GM23338 (cell line): ENCODE measurements around the gene SERPINE2. TPM values are rescaled to one million over a fixed set of nuclear protein-coding genes. Genes with fewer than 3 reads are reported as not detected.

Experiments used
- ATAC-seq: fragments of 200-7000 bp; cut with Tn5 transposase; 3 replicates; pipeline ENCODE4 v1.9.1; 2020
- DNase-seq: peaks from one replicate; pipeline ENCODE4 v3.0.0-alpha.2; 2015; ENCODE audit warnings: low spot score
- H2AFZ ChIP-seq: fragments of 200-600 bp; sonication (generic); 2 replicates; pipeline ENCODE4 v1.8.0; 2016; ENCODE audit warnings: antibody characterized with exemption, mild to moderate bottlenecking, moderate library complexity
- H3F3A ChIP-seq: fragments of 200-600 bp; sonication (generic); replicated peaks from 2 replicates; pipeline ENCODE4 v1.8.0; 2017; ENCODE audit warnings: antibody characterized with exemption, mixed run types, low read depth
- H3K27ac ChIP-seq: fragments of 200-600 bp; sonication (generic); 2 replicates; pipeline ENCODE4 v1.6.1; 2016; ENCODE audit warnings: low read depth
- H3K27me3 ChIP-seq: fragments of 200-600 bp; sonication (generic); 2 replicates; pipeline ENCODE4 v1.8.0; 2016; ENCODE audit warnings: mild to moderate bottlenecking, mixed run types, moderate library complexity; ENCODE audit not compliant: insufficient read depth
- H3K36me3 ChIP-seq: fragments of 200-600 bp; sonication (generic); 2 replicates; pipeline ENCODE4 v1.8.0; 2016; ENCODE audit warnings: mild to moderate bottlenecking; ENCODE audit not compliant: insufficient read depth
- H3K4me1 ChIP-seq: fragments of 200-600 bp; sonication (generic); 2 replicates; pipeline ENCODE4 v1.8.0; 2016; ENCODE audit warnings: mild to moderate bottlenecking, moderate library complexity; ENCODE audit not compliant: insufficient read depth
- H3K4me2 ChIP-seq: fragments of 200-600 bp; sonication (generic); 2 replicates; pipeline ENCODE4 v1.7.1; 2017; ENCODE audit warnings: mixed run types
- H3K4me3 ChIP-seq: fragments of 200-600 bp; sonication (generic); 2 replicates; pipeline ENCODE4 v1.6.1; 2016; ENCODE audit warnings: mixed run types
- H3K79me2 ChIP-seq: fragments of 200-600 bp; sonication (generic); replicated peaks from 2 replicates; pipeline ENCODE4 v1.8.0; 2017; ENCODE audit warnings: mild to moderate bottlenecking; ENCODE audit not compliant: insufficient read depth
- H3K9me2 ChIP-seq: fragments of 200-600 bp; sonication (generic); 2 replicates; pipeline ENCODE4 v1.8.0; 2017; ENCODE audit not compliant: insufficient read depth
- H4K20me1 ChIP-seq: fragments of 200-600 bp; sonication (generic); replicated peaks from 2 replicates; pipeline ENCODE4 v1.8.0; 2017; ENCODE audit warnings: mild to moderate bottlenecking; ENCODE audit not compliant: insufficient read depth
- H3K27ac Mint-ChIP-seq: 2 replicates; pipeline ENCODE4 v1.8.0; 2020; ENCODE audit warnings: inconsistent platforms, mild to moderate bottlenecking, moderate library complexity, mixed read lengths
- H3K27me3 Mint-ChIP-seq: 3 replicates; pipeline ENCODE4 v1.8.0; 2022; ENCODE audit warnings: low read depth, mild to moderate bottlenecking, moderate library complexity, mixed read lengths, inconsistent platforms; ENCODE audit not compliant: insufficient read depth, poor library complexity
- H3K36me3 Mint-ChIP-seq: 3 replicates; pipeline ENCODE4 v1.8.0; 2021; ENCODE audit warnings: low read depth, mild to moderate bottlenecking, inconsistent platforms, moderate library complexity, mixed read lengths
- H3K4me1 Mint-ChIP-seq: 3 replicates; pipeline ENCODE4 v1.8.0; 2020; ENCODE audit warnings: mild to moderate bottlenecking, inconsistent platforms, mixed read lengths
- H3K4me3 Mint-ChIP-seq: 3 replicates; pipeline ENCODE4 v1.8.0; 2021; ENCODE audit warnings: moderate library complexity, mild to moderate bottlenecking, inconsistent platforms, mixed read lengths
- H3K9me3 Mint-ChIP-seq: 3 replicates; pipeline ENCODE4 v1.8.0; 2020; ENCODE audit warnings: moderate library complexity, mild to moderate bottlenecking, inconsistent platforms, mixed read lengths
- EZH2 ChIP-seq: fragments of 200-600 bp; sonication (generic); IDR thresholded peaks from one replicate; pipeline ENCODE4 v1.8.0; 2017; ENCODE audit warnings: antibody characterized with exemption, mild to moderate bottlenecking, low read depth; ENCODE audit not compliant: unreplicated experiment
- polyA plus RNA-seq: library from polyadenylated mRNA; unstranded; fragments of >200 nt; fragmentation: Nextera tagmentation; extraction: Ambion mirVana; gene quantifications from 2 replicates; pipeline ENCODE4 v1.2.1, GENCODE V29; 2016
- total RNA-seq: library from RNA; depleted of rRNA; stranded (reverse); fragments of >200 nt; shearing (Covaris generic); gene quantifications from 2 replicates; pipeline ENCODE4 v1.2.3, GENCODE V29; 2014
- TF ChIP-seq, protein P1 (sequence below): fragments of 250-450 bp; sonication (Bioruptor Pico); IDR thresholded peaks from 2 replicates; pipeline ENCODE4 v1.5.0; 2020; ENCODE audit warnings: mild to moderate bottlenecking, moderate library complexity
- TF ChIP-seq, protein P2 (sequence below), 2 experiments: fragments of 200-600 bp in 1 of 2; sonication (generic) in 1 of 2; conservative IDR thresholded peaks; 2 replicates each; pipeline versions ENCODE4 v1.5.1 to v1.6.1; 2016 to 2017; ENCODE audit warnings: antibody characterized with exemption in 2 of 2, low read depth in 2 of 2, mild to moderate bottlenecking in 2 of 2, moderate library complexity in 1 of 2

SERPINE2 gene
- total and polyA plus RNA-seq, 2 experiments from 2014 or later = 38.6 to 44.2 TPM

DNA sequence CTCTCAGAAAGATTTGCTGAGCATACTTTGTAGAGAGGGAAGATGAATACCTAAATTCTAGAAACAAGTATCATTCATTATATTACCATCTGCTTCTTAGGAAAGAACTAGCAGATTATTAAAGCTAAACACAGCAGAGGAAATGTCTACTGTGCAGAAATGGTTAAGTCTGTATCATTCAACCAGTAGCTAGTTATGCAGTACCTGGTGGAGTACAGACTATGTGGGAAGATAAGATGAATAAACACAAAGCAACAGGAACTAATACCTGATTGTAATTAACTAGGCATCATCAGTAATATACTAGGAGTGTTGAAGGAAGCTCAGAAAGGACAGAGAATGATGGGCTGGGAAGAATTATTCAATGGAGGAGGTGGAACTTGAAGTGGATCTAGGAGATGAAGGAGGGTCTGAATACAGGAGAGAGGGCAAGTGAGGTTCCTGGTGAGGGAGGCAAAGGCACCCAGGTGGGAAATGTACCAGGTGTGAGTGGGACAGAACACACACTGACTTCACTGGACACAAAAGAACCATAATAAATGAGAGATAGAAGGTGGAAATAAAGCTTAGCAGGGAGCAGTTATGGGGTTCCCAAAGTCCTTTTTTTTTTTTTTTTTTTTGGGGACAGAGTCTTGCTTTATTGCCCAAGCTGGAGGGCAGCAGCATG is 103.5 kb downstream of the SERPINE2 start (continued):
- TF ChIP-seq, protein P1, sequence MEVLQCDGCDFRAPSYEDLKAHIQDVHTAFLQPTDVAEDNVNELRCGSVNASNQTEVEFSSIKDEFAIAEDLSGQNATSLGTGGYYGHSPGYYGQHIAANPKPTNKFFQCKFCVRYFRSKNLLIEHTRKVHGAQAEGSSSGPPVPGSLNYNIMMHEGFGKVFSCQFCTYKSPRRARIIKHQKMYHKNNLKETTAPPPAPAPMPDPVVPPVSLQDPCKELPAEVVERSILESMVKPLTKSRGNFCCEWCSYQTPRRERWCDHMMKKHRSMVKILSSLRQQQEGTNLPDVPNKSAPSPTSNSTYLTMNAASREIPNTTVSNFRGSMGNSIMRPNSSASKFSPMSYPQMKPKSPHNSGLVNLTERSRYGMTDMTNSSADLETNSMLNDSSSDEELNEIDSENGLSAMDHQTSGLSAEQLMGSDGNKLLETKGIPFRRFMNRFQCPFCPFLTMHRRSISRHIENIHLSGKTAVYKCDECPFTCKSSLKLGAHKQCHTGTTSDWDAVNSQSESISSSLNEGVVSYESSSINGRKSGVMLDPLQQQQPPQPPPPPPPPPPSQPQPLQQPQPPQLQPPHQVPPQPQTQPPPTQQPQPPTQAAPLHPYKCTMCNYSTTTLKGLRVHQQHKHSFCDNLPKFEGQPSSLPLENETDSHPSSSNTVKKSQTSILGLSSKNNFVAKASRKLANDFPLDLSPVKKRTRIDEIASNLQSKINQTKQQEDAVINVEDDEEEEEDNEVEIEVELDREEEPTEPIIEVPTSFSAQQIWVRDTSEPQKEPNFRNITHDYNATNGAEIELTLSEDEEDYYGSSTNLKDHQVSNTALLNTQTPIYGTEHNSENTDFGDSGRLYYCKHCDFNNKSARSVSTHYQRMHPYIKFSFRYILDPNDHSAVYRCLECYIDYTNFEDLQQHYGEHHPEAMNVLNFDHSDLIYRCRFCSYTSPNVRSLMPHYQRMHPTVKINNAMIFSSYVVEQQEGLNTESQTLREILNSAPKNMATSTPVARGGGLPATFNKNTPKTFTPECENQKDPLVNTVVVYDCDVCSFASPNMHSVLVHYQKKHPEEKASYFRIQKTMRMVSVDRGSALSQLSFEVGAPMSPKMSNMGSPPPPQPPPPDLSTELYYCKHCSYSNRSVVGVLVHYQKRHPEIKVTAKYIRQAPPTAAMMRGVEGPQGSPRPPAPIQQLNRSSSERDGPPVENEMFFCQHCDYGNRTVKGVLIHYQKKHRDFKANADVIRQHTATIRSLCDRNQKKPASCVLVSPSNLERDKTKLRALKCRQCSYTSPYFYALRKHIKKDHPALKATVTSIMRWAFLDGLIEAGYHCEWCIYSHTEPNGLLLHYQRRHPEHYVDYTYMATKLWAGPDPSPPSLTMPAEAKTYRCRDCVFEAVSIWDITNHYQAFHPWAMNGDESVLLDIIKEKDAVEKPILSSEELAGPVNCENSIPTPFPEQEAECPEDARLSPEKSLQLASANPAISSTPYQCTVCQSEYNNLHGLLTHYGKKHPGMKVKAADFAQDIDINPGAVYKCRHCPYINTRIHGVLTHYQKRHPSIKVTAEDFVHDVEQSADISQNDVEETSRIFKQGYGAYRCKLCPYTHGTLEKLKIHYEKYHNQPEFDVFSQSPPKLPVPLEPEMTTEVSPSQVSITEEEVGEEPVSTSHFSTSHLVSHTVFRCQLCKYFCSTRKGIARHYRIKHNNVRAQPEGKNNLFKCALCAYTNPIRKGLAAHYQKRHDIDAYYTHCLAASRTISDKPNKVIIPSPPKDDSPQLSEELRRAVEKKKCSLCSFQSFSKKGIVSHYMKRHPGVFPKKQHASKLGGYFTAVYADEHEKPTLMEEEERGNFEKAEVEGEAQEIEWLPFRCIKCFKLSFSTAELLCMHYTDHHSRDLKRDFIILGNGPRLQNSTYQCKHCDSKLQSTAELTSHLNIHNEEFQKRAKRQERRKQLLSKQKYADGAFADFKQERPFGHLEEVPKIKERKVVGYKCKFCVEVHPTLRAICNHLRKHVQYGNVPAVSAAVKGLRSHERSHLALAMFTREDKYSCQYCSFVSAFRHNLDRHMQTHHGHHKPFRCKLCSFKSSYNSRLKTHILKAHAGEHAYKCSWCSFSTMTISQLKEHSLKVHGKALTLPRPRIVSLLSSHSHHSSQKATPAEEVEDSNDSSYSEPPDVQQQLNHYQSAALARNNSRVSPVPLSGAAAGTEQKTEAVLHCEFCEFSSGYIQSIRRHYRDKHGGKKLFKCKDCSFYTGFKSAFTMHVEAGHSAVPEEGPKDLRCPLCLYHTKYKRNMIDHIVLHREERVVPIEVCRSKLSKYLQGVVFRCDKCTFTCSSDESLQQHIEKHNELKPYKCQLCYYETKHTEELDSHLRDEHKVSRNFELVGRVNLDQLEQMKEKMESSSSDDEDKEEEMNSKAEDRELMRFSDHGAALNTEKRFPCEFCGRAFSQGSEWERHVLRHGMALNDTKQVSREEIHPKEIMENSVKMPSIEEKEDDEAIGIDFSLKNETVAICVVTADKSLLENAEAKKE (CRISPR knock-in tag) = no peak

DNA sequence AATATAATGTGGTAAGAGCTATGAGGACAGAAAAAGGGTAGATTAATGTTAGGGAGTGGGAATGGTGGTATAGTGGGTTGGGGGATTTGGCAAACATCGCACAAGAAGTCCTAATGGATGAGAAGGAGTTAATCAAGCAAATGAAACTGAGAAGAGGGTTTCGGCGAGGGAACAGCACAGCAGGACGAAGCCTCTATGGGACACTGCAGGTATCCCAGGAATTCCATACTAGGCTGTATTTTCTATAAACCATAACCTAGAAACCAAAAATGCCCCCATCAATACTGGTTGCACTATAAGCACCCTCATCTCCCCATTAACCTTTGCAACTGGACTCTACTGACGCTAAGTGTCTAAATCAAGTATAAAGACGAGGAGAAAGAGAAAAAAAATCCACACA is 104.2 kb downstream of the SERPINE2 start:
- peak overlapping the region; percentile 30; the same call in 1 of the 2 replicates for H3K27ac ChIP-seq
- H3K27me3 ChIP-seq = no peaks in the 10 kb centered on the region
- H3K9me3 Mint-ChIP-seq = no peaks in the 10 kb centered on the region
- H3K27ac Mint-ChIP-seq = peak overlapping the region; percentile 30; the same call in 1 of the 2 replicates
- H3K4me1 Mint-ChIP-seq = peaks cover 72% of the 10 kb centered on the region
- H3K36me3 Mint-ChIP-seq = peaks cover 7% of the 10 kb centered on the region; the same call in 2 of the 3 replicates
- peak; percentile 45 for DNase-seq
- H2AFZ ChIP-seq = no peak overlapping the region
- H3K4me3 Mint-ChIP-seq = peak overlapping the region; percentile 35
- H3K4me3 ChIP-seq = no peak overlapping the region
- H3F3A ChIP-seq = no peaks in the 10 kb centered on the region
- peak; percentile 32 for ATAC-seq
- peak overlapping the region; percentile 71 for H3K4me2 ChIP-seq
- H3K36me3 ChIP-seq = no peaks in the 10 kb centered on the region
- H3K79me2 ChIP-seq = peaks cover 97% of the 10 kb centered on the region
- H4K20me1 ChIP-seq = no peaks in the 10 kb centered on the region; the same call in 1 of the 2 replicates
- peaks cover 8% of the 10 kb centered on the region for H3K27me3 Mint-ChIP-seq
- H3K9me2 ChIP-seq = no peaks in the 10 kb centered on the region
- H3K4me1 ChIP-seq = peaks cover 79% of the 10 kb centered on the region
- TF ChIP-seq, protein P2, sequence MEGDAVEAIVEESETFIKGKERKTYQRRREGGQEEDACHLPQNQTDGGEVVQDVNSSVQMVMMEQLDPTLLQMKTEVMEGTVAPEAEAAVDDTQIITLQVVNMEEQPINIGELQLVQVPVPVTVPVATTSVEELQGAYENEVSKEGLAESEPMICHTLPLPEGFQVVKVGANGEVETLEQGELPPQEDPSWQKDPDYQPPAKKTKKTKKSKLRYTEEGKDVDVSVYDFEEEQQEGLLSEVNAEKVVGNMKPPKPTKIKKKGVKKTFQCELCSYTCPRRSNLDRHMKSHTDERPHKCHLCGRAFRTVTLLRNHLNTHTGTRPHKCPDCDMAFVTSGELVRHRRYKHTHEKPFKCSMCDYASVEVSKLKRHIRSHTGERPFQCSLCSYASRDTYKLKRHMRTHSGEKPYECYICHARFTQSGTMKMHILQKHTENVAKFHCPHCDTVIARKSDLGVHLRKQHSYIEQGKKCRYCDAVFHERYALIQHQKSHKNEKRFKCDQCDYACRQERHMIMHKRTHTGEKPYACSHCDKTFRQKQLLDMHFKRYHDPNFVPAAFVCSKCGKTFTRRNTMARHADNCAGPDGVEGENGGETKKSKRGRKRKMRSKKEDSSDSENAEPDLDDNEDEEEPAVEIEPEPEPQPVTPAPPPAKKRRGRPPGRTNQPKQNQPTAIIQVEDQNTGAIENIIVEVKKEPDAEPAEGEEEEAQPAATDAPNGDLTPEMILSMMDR (conservative IDR thresholded peaks at IDR 0.05; ENCODE audit: low read depth in 2 of 2) = no peak
- TF ChIP-seq EZH2 = no peak
- TF ChIP-seq, protein P1 (CRISPR knock-in tag) = no peak
